GM21723 (cell line): Measurements from ENCODE around the gene PI4K2A.

Source experiments
- ATAC-seq: cut with Tn5 transposase; IDR thresholded peaks from one replicate; pipeline ENCODE4 v1.9.1; 2021; ENCODE audit warnings: mild to moderate bottlenecking, moderate library complexity; ENCODE audit not compliant: unreplicated experiment

The PI4K2A gene

DNA sequence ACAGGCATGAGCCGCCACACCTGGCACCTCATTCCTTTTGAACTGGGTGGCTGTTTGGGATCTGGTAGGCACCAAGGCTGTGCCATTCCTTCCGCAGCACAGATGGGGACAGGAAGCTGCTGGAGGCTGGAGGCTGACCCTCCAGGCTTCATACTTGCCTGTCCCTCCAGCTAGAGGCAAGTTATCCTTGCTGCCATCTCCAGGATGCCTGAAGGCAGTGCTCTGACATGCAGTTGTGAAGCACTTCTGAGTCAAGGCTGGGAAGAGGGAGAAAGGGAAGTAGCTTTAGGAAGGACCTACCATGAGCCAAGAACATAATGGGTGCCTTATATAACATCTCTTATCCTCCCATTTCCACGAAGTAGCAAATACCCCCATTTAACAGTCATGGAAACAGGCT, 82.5 kb downstream of the PI4K2A start:
- ATAC-seq = no peak

GRCh38 chr10:97724341-97724941, 84.0 kb downstream of the PI4K2A start:
- no peak for ATAC-seq
